K562 (cell line): ENCODE data around the gene FZD1. TPM values are rescaled to one million over a fixed set of nuclear protein-coding genes. Genes with fewer than 3 reads are reported as not detected.

ENCODE experiments used
- BACH1 ChIP-seq: fragments of 200-800 bp; sonication (Bioruptor generic); IDR thresholded peaks from 2 replicates; pipeline ENCODE4 v1.6.1; 2016; ENCODE audit warnings: missing genetic modification characterization, missing compliant biosample characterization
- ETV1 ChIP-seq: fragments of 450-650 bp; conservative IDR thresholded peaks from 2 replicates; pipeline ENCODE4 v1.6.1; 2016; ENCODE audit warnings: missing genetic modification characterization, control low read depth, low read depth, missing compliant biosample characterization
- HDAC1 ChIP-seq, 2 experiments: fragments of 450-650 bp; IDR thresholded peaks; 2 replicates each; pipeline ENCODE4 v1.6.1; 2016 to 2017; ENCODE audit warnings: inconsistent platforms in 1 of 2, mild to moderate bottlenecking in 1 of 2, moderate library complexity in 1 of 2
- HDAC6 ChIP-seq: IDR thresholded peaks from 2 replicates; pipeline ENCODE4 v1.6.1; 2012; ENCODE audit warnings: low read depth, mild to moderate bottlenecking, control low read depth, inconsistent platforms, low read length, moderate library complexity
- ILK ChIP-seq: fragments of 450-650 bp; IDR thresholded peaks from 2 replicates; pipeline ENCODE4 v1.6.1; 2016; ENCODE audit warnings: missing genetic modification characterization, low read depth, mild to moderate bottlenecking, missing compliant biosample characterization, moderate library complexity, borderline replicate concordance
- L3MBTL2 ChIP-seq: fragments of 450-650 bp; IDR thresholded peaks from 2 replicates; pipeline ENCODE4 v1.6.1; 2016; ENCODE audit warnings: mild to moderate bottlenecking, moderate library complexity
- MCM2 ChIP-seq: fragments of 450-650 bp; IDR thresholded peaks from 2 replicates; pipeline ENCODE4 v1.6.1; 2017; ENCODE audit warnings: low read depth, mild to moderate bottlenecking
- RBBP5 ChIP-seq: fragments of 200-600 bp; sonication (generic); IDR thresholded peaks from 2 replicates; pipeline ENCODE4 v1.6.1; 2012; ENCODE audit warnings: borderline replicate concordance, mild to moderate bottlenecking, low read length, control low read depth, inconsistent platforms; ENCODE audit not compliant: insufficient read depth, poor library complexity, severe bottlenecking
- SMARCA4 ChIP-seq: fragments of 450-650 bp; IDR thresholded peaks from 2 replicates; pipeline ENCODE4 v1.6.1; 2016
- SREBF2 ChIP-seq: sonication (generic); formaldehyde crosslinking; IDR thresholded peaks from 2 replicates; pipeline ENCODE4 v1.4.0; 2020; ENCODE audit warnings: mild to moderate bottlenecking, missing genetic modification reagents
- TAF7 ChIP-seq: fragments of 450-650 bp; IDR thresholded peaks from 2 replicates; pipeline ENCODE4 v1.6.1; 2016; ENCODE audit warnings: missing genetic modification characterization, missing compliant biosample characterization
- ZNF263 ChIP-seq: sonication (generic); formaldehyde crosslinking; IDR thresholded peaks from 2 replicates; pipeline ENCODE4 v1.8.0; 2022; ENCODE audit warnings: mild to moderate bottlenecking, missing genetic modification reagents, borderline replicate concordance
- ZNF347 ChIP-seq: fragments of 450-650 bp; formaldehyde crosslinking; IDR thresholded peaks from 2 replicates; pipeline ENCODE4 v1.4.0; 2020; ENCODE audit warnings: low read depth, mild to moderate bottlenecking, moderate library complexity
- ZNF354B ChIP-seq: fragments of 250-450 bp; sonication (Bioruptor Pico); IDR thresholded peaks from 2 replicates; pipeline ENCODE4 v1.4.0; 2020
- polyA plus RNA-seq, 8 experiments: library from polyadenylated mRNA; depleted of rRNA in 4 of 8; stranded (reverse) in 5 of 8; unstranded in 3 of 8; fragments of >200 nt; fragmentation: Nextera tagmentation in 2 of 8; fragmentation: Illumina TruSeq in 1 of 8; extraction: Ambion mirVana in 2 of 8; extraction: Trizol in 1 of 8; gene quantifications; 2 replicates each; pipeline versions ENCODE4 v1.2.1 to v1.2.3, GENCODE V29; 2011 to 2014; ENCODE audit warnings: inconsistent platforms in 1 of 8, missing spikeins in 1 of 8
- total RNA-seq, 7 experiments: library from RNA; depleted of rRNA in 6 of 7; stranded (reverse); fragments of >200 nt in 6 of 7; fragmentation: Illumina TruSeq in 2 of 7; extraction: Trizol in 2 of 7; gene quantifications; 2 replicates each; pipeline versions ENCODE4 v1.2.1 to v1.2.3, GENCODE V29; 2011 to 2021; ENCODE audit warnings: low replicate concordance in 1 of 7
- TF ChIP-seq, protein P1 (sequence below), 2 experiments: IDR thresholded peaks; 2 replicates each; pipeline ENCODE4 v1.6.1; 2011; ENCODE audit warnings: borderline replicate concordance in 1 of 2, control low read depth in 1 of 2, low read depth in 1 of 2, low read length in 1 of 2, mild to moderate bottlenecking in 1 of 2, mixed read lengths in 1 of 2, moderate library complexity in 1 of 2; ENCODE audit not compliant: insufficient read depth in 1 of 2, insufficient read length in 1 of 2, poor library complexity in 1 of 2, severe bottlenecking in 1 of 2; ENCODE audit errors: extremely low read depth in 1 of 2
- TF ChIP-seq, protein P2 (sequence below), 2 experiments: fragments of 250-450 bp in 1 of 2; fragments of 450-650 bp in 1 of 2; sonication (Bioruptor Pico) in 1 of 2; IDR thresholded peaks; 2 replicates each; pipeline versions ENCODE4 v1.6.1 to v1.8.0; 2016 to 2021; ENCODE audit warnings: mild to moderate bottlenecking in 2 of 2, moderate library complexity in 2 of 2, missing compliant biosample characterization in 1 of 2, missing genetic modification characterization in 1 of 2
- TF ChIP-seq, protein P3 (sequence below): fragments of 250-450 bp; sonication (Bioruptor Pico); IDR thresholded peaks from 2 replicates; pipeline ENCODE4 v1.8.0; 2022; ENCODE audit warnings: moderate library complexity, mild to moderate bottlenecking, inconsistent platforms
- TF ChIP-seq, protein P4 (sequence below): fragments of 150-350 bp; conservative IDR thresholded peaks from 2 replicates; pipeline ENCODE4 v1.6.1; 2014; ENCODE audit warnings: low read length

The FZD1 gene
- total and polyA plus RNA-seq, 9 of the 15 experiments (the other 6 are each of a cell fraction or from before 2014, with no cell fraction given), result 0.25 to 5.1 (median 1.8) TPM

DNA sequence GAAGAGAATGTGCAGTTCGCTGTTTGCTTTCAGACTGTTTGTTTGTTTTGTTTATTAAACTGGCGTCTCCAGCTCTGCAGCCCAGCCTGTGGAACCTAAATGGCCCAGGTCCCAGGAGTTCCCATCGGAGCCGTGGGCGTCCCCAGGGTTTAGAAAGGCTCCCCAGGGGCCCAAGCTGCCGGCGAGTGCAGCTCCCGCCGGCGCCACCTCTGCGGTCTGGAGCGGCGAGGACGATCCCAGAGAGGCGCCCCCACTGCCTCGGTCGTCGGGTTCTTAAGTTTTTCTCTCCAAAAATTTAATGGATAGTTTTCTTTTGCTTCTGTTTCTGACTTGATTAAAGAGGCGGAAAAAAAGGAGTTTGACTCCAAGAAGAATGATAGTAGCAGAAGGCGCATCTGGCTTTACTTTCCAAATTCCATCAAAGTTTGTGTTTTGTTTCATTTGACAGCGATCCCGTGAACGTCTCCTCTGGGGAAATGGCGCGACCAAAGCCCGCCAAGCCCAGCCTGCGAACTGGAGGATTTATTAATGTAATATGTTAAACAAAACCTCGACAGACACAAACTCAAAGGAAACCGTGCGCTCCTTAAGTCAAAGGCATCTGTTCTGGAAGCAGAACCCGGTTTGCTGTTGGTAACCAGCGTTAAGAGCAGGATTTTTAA is 718 bp upstream of the FZD1 start (continued):
- TF ChIP-seq SREBF2 (no peak), HDAC6 (no peak), ZNF347 (CRISPR knock-in tag) (no peak), SMARCA4 (peak; percentile 29; the same call in 1 of the 2 replicates), ILK (tag) (no peak), MCM2 (no peak), ETV1 (no peak), TAF7 (tag) (0 out of 2 replicates have a peak, but pooled peaks have one; percentile 28), ZNF354B (CRISPR knock-in tag) (no peak), BACH1 (no peak), RBBP5 (peak; percentile 52), HDAC1 (IDR thresholded peaks at IDR 0.05) (no peak), L3MBTL2 (peak; percentile 42), ZNF263 (CRISPR knock-in tag) (no peak)
- TF ChIP-seq, protein P1, sequence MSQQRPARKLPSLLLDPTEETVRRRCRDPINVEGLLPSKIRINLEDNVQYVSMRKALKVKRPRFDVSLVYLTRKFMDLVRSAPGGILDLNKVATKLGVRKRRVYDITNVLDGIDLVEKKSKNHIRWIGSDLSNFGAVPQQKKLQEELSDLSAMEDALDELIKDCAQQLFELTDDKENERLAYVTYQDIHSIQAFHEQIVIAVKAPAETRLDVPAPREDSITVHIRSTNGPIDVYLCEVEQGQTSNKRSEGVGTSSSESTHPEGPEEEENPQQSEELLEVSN (IDR thresholded peaks at IDR 0.05; ENCODE audit: borderline replicate concordance in 1 of 2, extremely low read depth in 1 of 2, insufficient read depth in 1 of 2, insufficient read length in 1 of 2, low read depth in 1 of 2, low read length in 1 of 2, poor library complexity in 1 of 2, severe bottlenecking in 1 of 2), result peak in 1 of 2 experiments; percentile 46
- TF ChIP-seq, protein P2, sequence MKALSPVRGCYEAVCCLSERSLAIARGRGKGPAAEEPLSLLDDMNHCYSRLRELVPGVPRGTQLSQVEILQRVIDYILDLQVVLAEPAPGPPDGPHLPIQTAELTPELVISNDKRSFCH (CRISPR knock-in tag; IDR thresholded peaks at IDR 0.05), result no peak
- TF ChIP-seq, protein P2 (tag; IDR thresholded peaks at IDR 0.05), result no peak
- TF ChIP-seq, protein P3, sequence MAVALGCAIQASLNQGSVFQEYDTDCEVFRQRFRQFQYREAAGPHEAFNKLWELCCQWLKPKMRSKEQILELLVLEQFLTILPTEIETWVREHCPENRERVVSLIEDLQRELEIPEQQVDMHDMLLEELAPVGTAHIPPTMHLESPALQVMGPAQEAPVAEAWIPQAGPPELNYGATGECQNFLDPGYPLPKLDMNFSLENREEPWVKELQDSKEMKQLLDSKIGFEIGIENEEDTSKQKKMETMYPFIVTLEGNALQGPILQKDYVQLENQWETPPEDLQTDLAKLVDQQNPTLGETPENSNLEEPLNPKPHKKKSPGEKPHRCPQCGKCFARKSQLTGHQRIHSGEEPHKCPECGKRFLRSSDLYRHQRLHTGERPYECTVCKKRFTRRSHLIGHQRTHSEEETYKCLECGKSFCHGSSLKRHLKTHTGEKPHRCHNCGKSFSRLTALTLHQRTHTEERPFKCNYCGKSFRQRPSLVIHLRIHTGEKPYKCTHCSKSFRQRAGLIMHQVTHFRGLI (CRISPR knock-in tag), result no peak
- TF ChIP-seq, protein P4, sequence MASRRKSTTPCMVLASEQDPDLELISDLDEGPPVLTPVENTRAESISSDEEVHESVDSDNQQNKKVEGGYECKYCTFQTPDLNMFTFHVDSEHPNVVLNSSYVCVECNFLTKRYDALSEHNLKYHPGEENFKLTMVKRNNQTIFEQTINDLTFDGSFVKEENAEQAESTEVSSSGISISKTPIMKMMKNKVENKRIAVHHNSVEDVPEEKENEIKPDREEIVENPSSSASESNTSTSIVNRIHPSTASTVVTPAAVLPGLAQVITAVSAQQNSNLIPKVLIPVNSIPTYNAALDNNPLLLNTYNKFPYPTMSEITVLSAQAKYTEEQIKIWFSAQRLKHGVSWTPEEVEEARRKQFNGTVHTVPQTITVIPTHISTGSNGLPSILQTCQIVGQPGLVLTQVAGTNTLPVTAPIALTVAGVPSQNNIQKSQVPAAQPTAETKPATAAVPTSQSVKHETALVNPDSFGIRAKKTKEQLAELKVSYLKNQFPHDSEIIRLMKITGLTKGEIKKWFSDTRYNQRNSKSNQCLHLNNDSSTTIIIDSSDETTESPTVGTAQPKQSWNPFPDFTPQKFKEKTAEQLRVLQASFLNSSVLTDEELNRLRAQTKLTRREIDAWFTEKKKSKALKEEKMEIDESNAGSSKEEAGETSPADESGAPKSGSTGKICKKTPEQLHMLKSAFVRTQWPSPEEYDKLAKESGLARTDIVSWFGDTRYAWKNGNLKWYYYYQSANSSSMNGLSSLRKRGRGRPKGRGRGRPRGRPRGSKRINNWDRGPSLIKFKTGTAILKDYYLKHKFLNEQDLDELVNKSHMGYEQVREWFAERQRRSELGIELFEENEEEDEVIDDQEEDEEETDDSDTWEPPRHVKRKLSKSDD, result no peak; the same call in 1 of the 2 replicates
